ENCODE results near the gene CHST2.
"Not testable (repeated sequence)": the region's sequence is repeated elsewhere in the genome, so short reads cannot be mapped to it uniquely, and the experiment has no call there.

CHST2 gene

GRCh38 chr3:143119009-143119914 lies at the start of gene CHST2:
CHST2 (plus strand) TSS chr3:143119771; CDS start chr3:143120817, 1,046 bp downstream.
- DNase-seq: peak; percentile 90

GRCh38 chr3:143070977-143071551 lies 48.5 kb upstream of the CHST2 start:
- no peak for DNase-seq

GRCh38 chr3:143071776-143072175 lies 47.8 kb upstream of the CHST2 start:
- DNase-seq: no peak

- not testable (repeated sequence) for DNase-seq
These were observed 47.1 kb upstream of the CHST2 start for GRCh38 chr3:143072298-143073020.

GRCh38 chr3:143073541-143073940 lies 46.0 kb upstream of the CHST2 start:
- not testable (repeated sequence) for DNase-seq

GRCh38 chr3:143073983-143074382 lies 45.6 kb upstream of the CHST2 start:
- DNase-seq: not testable (repeated sequence)

GRCh38 chr3:143078883-143079282 lies 40.7 kb upstream of the CHST2 start:
- no peak for DNase-seq

- DNase-seq: no peak
These were observed 39.4 kb upstream of the CHST2 start for GRCh38 chr3:143080196-143080595.

- DNase-seq: no peak
These were observed 38.2 kb upstream of the CHST2 start for GRCh38 chr3:143081365-143081764.

GRCh38 chr3:143081844-143082778 lies 37.5 kb upstream of the CHST2 start:
- DNase-seq: no peak

GRCh38 chr3:143083781-143084180 lies 35.8 kb upstream of the CHST2 start:
- no peak for DNase-seq

- no peak for DNase-seq
These were observed 34.5 kb upstream of the CHST2 start for GRCh38 chr3:143084856-143085731.

- no peak for DNase-seq
These were observed 30.7 kb upstream of the CHST2 start for GRCh38 chr3:143088835-143089234.

GRCh38 chr3:143089965-143090364 lies 29.6 kb upstream of the CHST2 start:
- no peak for DNase-seq

- DNase-seq: peak; percentile 96
These were observed 29.1 kb upstream of the CHST2 start for GRCh38 chr3:143090486-143090885.

GRCh38 chr3:143090976-143091837 lies 28.4 kb upstream of the CHST2 start:
- DNase-seq: peak; percentile 96

GRCh38 chr3:143092191-143092590 lies 27.4 kb upstream of the CHST2 start:
- no peak for DNase-seq

- no peak for DNase-seq
These were observed 23.8 kb upstream of the CHST2 start for GRCh38 chr3:143095813-143096212.

GRCh38 chr3:143098032-143098764 lies 21.4 kb upstream of the CHST2 start:
- DNase-seq: no peak

GRCh38 chr3:143099210-143099609 lies 20.4 kb upstream of the CHST2 start:
- no peak for DNase-seq
